Tibial artery (tissue), 4 donors: ENCODE results near the gene MAK.
"Not testable (repeated sequence)": the region's sequence is repeated elsewhere in the genome, so short reads cannot be mapped to it uniquely, and the experiment has no call there.

Experiments
- DNase-seq, 2 donors: peaks; one replicate each; pipeline ENCODE4 v3.0.0-alpha.2; 2019
- H3K27ac ChIP-seq, 2 donors: fragments of 200-600 bp; sonication (generic) in 1 of 2; 1 replicate in 1 of 2; 2 replicates in 1 of 2; pipeline ENCODE4 v1.5.1; 2018 to 2019; ENCODE audit warnings: mild to moderate bottlenecking in 1 of 2
- H3K27me3 ChIP-seq, 2 donors: fragments of 200-600 bp; sonication (generic) in 1 of 2; one replicate each; pipeline versions ENCODE4 v1.5.1 to v1.6.0; 2016 to 2019
- H3K36me3 ChIP-seq, 3 donors: fragments of 200-600 bp; sonication (generic) in 2 of 3; one replicate each; pipeline ENCODE4 v1.5.1; 2016 to 2019; ENCODE audit warnings: mild to moderate bottlenecking in 2 of 3
- H3K4me1 ChIP-seq, 4 donors: fragments of 200-600 bp; sonication (generic) in 2 of 4; 1 replicate in 3 of 4; 2 replicates in 1 of 4; pipeline ENCODE4 v1.5.1; 2016 to 2019
- H3K4me3 ChIP-seq, 2 donors: fragments of 200-600 bp; sonication (generic) in 1 of 2; 1 replicate in 1 of 2; 2 replicates in 1 of 2; pipeline ENCODE4 v1.5.1; 2018 to 2019; ENCODE audit warnings: mild to moderate bottlenecking in 2 of 2
- H3K9me3 ChIP-seq, 3 donors: fragments of 200-600 bp; sonication (generic) in 1 of 3; one replicate each; pipeline ENCODE4 v1.5.1; 2016 to 2019
- CTCF ChIP-seq, 2 experiments: fragments of 200-600 bp in 1 of 2; fragments of 450-650 bp in 1 of 2; IDR thresholded peaks; one replicate each; pipeline ENCODE4 v1.5.1; 2017 to 2019; ENCODE audit warnings: antibody characterized with exemption in 2 of 2, mild to moderate bottlenecking in 1 of 2, moderate library complexity in 1 of 2
- intact Hi-C: fragments of 100-400 bp; cut with DNase I; formaldehyde crosslinking; loops from one replicate; pipeline ENCODE4 v1.15.0; 2023; ENCODE audit warnings: low total_unique reads

MAK gene

GRCh38 chr6:10769419-10769818, 68.9 kb downstream of the MAK start:
- DNase-seq: no peak
- Histone ChIP-seq H3K27me3 (no peaks in the 10 kb centered on the region), H3K27ac (no peak overlapping the region), H3K4me3 (no peak overlapping the region), H3K4me1 (no peaks in the 10 kb centered on the region), H3K36me3 (peaks cover 0 to 27% (median 12%) of the 10 kb centered on the region in 3 donors), H3K9me3 (no peaks in the 10 kb centered on the region)
- TF ChIP-seq CTCF (IDR thresholded peaks at IDR 0.05): no peak
- intact Hi-C loops: no loop called here

GRCh38 chr6:10763006-10763405, 75.3 kb downstream of the MAK start:
- no peaks in the 10 kb centered on the region for H3K4me1 ChIP-seq
- TF ChIP-seq CTCF (IDR thresholded peaks at IDR 0.05): no peak
- no peaks in the 10 kb centered on the region for H3K9me3 ChIP-seq
- intact Hi-C loops: no loop called here
- H3K27ac ChIP-seq: no peak overlapping the region
- DNase-seq: no peak
- H3K36me3 ChIP-seq: peaks cover 0 to 17% (median 10%) of the 10 kb centered on the region in 3 donors
- no peak overlapping the region for H3K4me3 ChIP-seq
- H3K27me3 ChIP-seq: no peaks in the 10 kb centered on the region

- intact Hi-C loops: no loop called here
- no peaks in the 10 kb centered on the region for H3K4me1 ChIP-seq
- TF ChIP-seq CTCF (IDR thresholded peaks at IDR 0.05): no peak
- peaks cover 21 to 48% (median 35%) of the 10 kb centered on the region in 3 donors for H3K36me3 ChIP-seq
- DNase-seq: no peak
- no peak overlapping the region for H3K4me3 ChIP-seq
- no peaks in the 10 kb centered on the region for H3K27me3 ChIP-seq
- no peaks in the 10 kb centered on the region for H3K9me3 ChIP-seq
- no peak overlapping the region for H3K27ac ChIP-seq
Observed at GRCh38 chr6:10759884-10760329, 78.4 kb downstream of the MAK start.

GRCh38 chr6:10759312-10759839, 79.0 kb downstream of the MAK start:
- H3K9me3 ChIP-seq: no peaks in the 10 kb centered on the region
- peaks cover 23 to 53% (median 40%) of the 10 kb centered on the region in 3 donors for H3K36me3 ChIP-seq
- no peaks in the 10 kb centered on the region for H3K27me3 ChIP-seq
- intact Hi-C loops: no loop called here
- no peak overlapping the region for H3K27ac ChIP-seq
- H3K4me3 ChIP-seq: no peak overlapping the region
- no peak for TF ChIP-seq CTCF (IDR thresholded peaks at IDR 0.05)
- DNase-seq: no peak
- H3K4me1 ChIP-seq: no peaks in the 10 kb centered on the region

- no peak for TF ChIP-seq CTCF (IDR thresholded peaks at IDR 0.05)
- H3K4me3 ChIP-seq: no peak overlapping the region
- H3K9me3 ChIP-seq: no peaks in the 10 kb centered on the region
- H3K27me3 ChIP-seq: no peaks in the 10 kb centered on the region
- H3K36me3 ChIP-seq: peaks cover 35 to 84% (median 65%) of the 10 kb centered on the region in 3 donors
- no peak overlapping the region for H3K27ac ChIP-seq
- DNase-seq: no peak
- no peaks in the 10 kb centered on the region for H3K4me1 ChIP-seq
- intact Hi-C loops: no loop called here
Observed at GRCh38 chr6:10756085-10756484, 82.3 kb downstream of the MAK start.

GRCh38 chr6:10751757-10752156, 86.6 kb downstream of the MAK start:
- peaks cover 24 to 67% (median 52%) of the 10 kb centered on the region in 3 donors for H3K36me3 ChIP-seq
- H3K4me1 ChIP-seq: peaks cover 0 to 25% (median 19%) of the 10 kb centered on the region in 4 donors
- H3K27me3 ChIP-seq, intact Hi-C loops, H3K4me3 ChIP-seq, H3K9me3 ChIP-seq, H3K27ac ChIP-seq, DNase-seq: not testable (repeated sequence)

- peaks cover 21 to 55% (median 46%) of the 10 kb centered on the region in 3 donors for H3K36me3 ChIP-seq
- peaks cover 0 to 25% (median 19%) of the 10 kb centered on the region in 4 donors for H3K4me1 ChIP-seq
- H3K27ac ChIP-seq, DNase-seq, H3K27me3 ChIP-seq, H3K9me3 ChIP-seq, intact Hi-C loops, H3K4me3 ChIP-seq: not testable (repeated sequence)
Observed at GRCh38 chr6:10750568-10750967, 87.8 kb downstream of the MAK start.
